PC-9 (cell line): Measurements from ENCODE around the gene CLDN25.

Source experiments
- CTCF ChIP-seq: fragments of 200-600 bp; sonication (generic); conservative IDR thresholded peaks from 2 replicates; pipeline ENCODE4 v1.6.1; 2017; ENCODE audit warnings: mixed run types, antibody characterized with exemption, mild to moderate bottlenecking, moderate library complexity
- EZH2 ChIP-seq: fragments of 200-600 bp; sonication (generic); IDR thresholded peaks from 2 replicates; pipeline ENCODE4 v1.8.0; 2017; ENCODE audit warnings: antibody characterized with exemption, low read depth

GRCh38 chr11:113817626-113818025 lies 38.0 kb downstream of the CLDN25 start:
- TF ChIP-seq CTCF (no peak), EZH2 (no peak)
